Right lobe of liver (tissue), 6 donors: Measurements from ENCODE around the gene UBE2O. TPM values are rescaled to one million over a fixed set of nuclear protein-coding genes. Genes with fewer than 3 reads are reported as not detected.

Experiments used
- ATAC-seq, 4 donors: fragments of 200-7000 bp; cut with Tn5 transposase; one replicate each; pipeline ENCODE4 v1.9.1; 2020; ENCODE audit warnings: mild to moderate bottlenecking in 4 of 4, moderate library complexity in 4 of 4
- DNase-seq, 3 donors: peaks; one replicate each; pipeline ENCODE4 v3.0.0-alpha.2; 2020
- H3K27ac ChIP-seq, 3 donors: fragments of 200-600 bp; one replicate each; pipeline ENCODE4 v1.8.0; 2022
- H3K27me3 ChIP-seq, 2 donors: fragments of 200-600 bp; one replicate each; pipeline ENCODE4 v1.8.0; 2022
- H3K36me3 ChIP-seq, 4 donors: fragments of 200-600 bp; sonication (generic) in 1 of 4; one replicate each; pipeline versions ENCODE4 v1.5.1 to v1.8.0; 2017 to 2022; ENCODE audit warnings: control low read depth in 1 of 4
- H3K4me1 ChIP-seq, 4 donors: fragments of 200-600 bp; sonication (generic) in 1 of 4; one replicate each; pipeline versions ENCODE4 v1.5.1 to v1.8.0; 2017 to 2022; ENCODE audit warnings: control low read depth in 1 of 4
- H3K4me3 ChIP-seq, 3 donors: fragments of 200-600 bp; one replicate each; pipeline ENCODE4 v1.8.0; 2022
- H3K9me3 ChIP-seq, 4 donors: fragments of 200-600 bp; sonication (generic) in 1 of 4; one replicate each; pipeline versions ENCODE4 v1.5.1 to v1.8.0; 2017 to 2022; ENCODE audit warnings: control low read depth in 1 of 4
- CTCF ChIP-seq, 4 donors: fragments of 200-600 bp in 3 of 4; fragments of 450-650 bp in 1 of 4; IDR thresholded peaks; one replicate each; pipeline versions ENCODE4 v1.5.1 to v1.8.0; 2016 to 2022; ENCODE audit warnings: antibody characterized with exemption in 4 of 4, mild to moderate bottlenecking in 2 of 4
- POLR2A ChIP-seq: fragments of 450-650 bp; IDR thresholded peaks from one replicate; pipeline ENCODE4 v1.6.1; 2017; ENCODE audit warnings: antibody characterized with exemption, mild to moderate bottlenecking
- WGBS: methylation state at CpG from one replicate; pipeline ENCODE4 v1.1.6; 2018; ENCODE audit warnings: low coverage, low lambda C conversion rate; ENCODE audit not compliant: insufficient coverage; ENCODE audit errors: missing lambda C conversion rate; 5-methylcytosine and 5-hydroxymethylcytosine counted together
- intact Hi-C, 2 donors: fragments of 100-400 bp; cut with DNase I; formaldehyde crosslinking; loops; one replicate each; pipeline versions ENCODE4 v1.11.2 to v1.14.1; 2022
- total RNA-seq, 6 experiments: library from RNA; depleted of rRNA in 2 of 6; stranded (reverse); fragments of >200 nt in 2 of 6; fragmentation: NEBNext Ultra II Directional in 3 of 6; extraction: Animal tissue kit (Norgen Biotek cat#: 25700) in 3 of 6; gene quantifications; one replicate each; pipeline versions ENCODE4 v1.1.0 to v1.2.4, GENCODE V29; 2016 to 2023
- donor health status: DM: no; HTN: yes; CAD: no.
- donor health status: DM: no; HTN: no; CAD: no.
- donor health status: DM: no; HTN: no; CAD: no.
- donor health status: DM: no; HTN: yes; CAD: no.
- donor health status: DM: no; HTN: yes; CAD: no.

Gene UBE2O
- total RNA-seq, 6 experiments from 2014 or later: 10.0 to 12.9 (median 12.0) TPM

GRCh38 chr17:76476736-76477135, 23.8 kb upstream of the UBE2O start:
- Histone ChIP-seq H3K27ac (no peak overlapping the region), H3K9me3 (no peaks in the 10 kb centered on the region), H3K36me3 (no peaks in the 10 kb centered on the region), H3K4me3 (no peak overlapping the region), H3K4me1 (no peaks in the 10 kb centered on the region), H3K27me3 (no peaks in the 10 kb centered on the region)
- ATAC-seq (no peak), DNase-seq (no peak)
- WGBS: 100% methylated on average over 1 of the region's 20 CpGs
- TF ChIP-seq CTCF (IDR thresholded peaks at IDR 0.05): no peak
- no peak for TF ChIP-seq POLR2A
- intact Hi-C loops: no loop called here

DNA sequence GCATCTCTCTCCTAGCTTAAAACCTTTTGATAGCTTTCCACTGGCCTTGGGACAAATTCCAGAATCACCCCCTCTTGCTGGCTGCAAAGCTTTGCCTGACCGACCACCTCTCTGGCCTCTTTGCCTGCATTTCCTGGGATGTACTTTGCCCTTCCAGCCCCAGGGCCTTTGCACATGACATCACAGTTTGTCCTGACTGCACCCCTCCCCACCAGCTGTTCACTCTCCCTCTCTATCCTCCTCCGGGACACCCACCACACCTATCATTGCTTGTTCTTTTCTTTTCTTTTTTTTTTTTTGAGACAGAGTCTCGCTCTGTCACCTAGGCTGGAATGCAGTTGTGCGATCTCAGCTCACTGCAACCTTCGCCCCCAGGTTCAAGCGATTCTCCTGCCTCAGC, 22.4 kb upstream of the UBE2O start:
- DNase-seq (no peak), ATAC-seq (no peak)
- Histone ChIP-seq H3K4me3 (no peak overlapping the region), H3K4me1 (no peaks in the 10 kb centered on the region), H3K27ac (no peak overlapping the region), H3K9me3 (no peaks in the 10 kb centered on the region), H3K36me3 (no peaks in the 10 kb centered on the region), H3K27me3 (no peaks in the 10 kb centered on the region)
- TF ChIP-seq CTCF (IDR thresholded peaks at IDR 0.05) (no peak), POLR2A (no peak)
- intact Hi-C loops: no loop called here
- 95% methylated on average over 6 of the region's 6 CpGs for WGBS

DNA sequence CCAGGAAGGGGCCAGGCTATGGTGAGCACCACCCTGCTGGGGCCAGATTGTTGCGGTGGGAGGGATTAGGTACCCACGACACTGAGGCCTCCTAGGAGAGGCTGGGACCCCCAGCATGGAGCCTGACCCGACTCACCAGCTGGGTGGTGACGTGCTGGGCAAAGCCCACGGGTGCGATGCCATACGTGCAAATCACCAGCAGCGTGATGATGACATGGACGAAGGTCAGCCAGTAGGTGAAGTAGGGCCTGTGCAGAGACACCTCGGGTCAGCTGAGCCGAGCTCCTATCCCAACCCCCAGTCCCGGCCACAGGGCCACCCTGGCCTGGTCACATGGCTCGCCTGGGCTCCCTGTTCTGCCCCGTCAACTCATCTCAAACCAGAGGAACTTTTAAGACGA, 21.9 kb upstream of the UBE2O start:
- H3K9me3 ChIP-seq: no peaks in the 10 kb centered on the region
- no peak overlapping the region for H3K4me3 ChIP-seq
- no peak for ATAC-seq
- no peak overlapping the region for H3K27ac ChIP-seq
- WGBS: no CpG with 5 or more reads among the region's 15 CpGs
- H3K4me1 ChIP-seq: no peaks in the 10 kb centered on the region
- intact Hi-C loops: no loop called here
- H3K36me3 ChIP-seq: no peaks in the 10 kb centered on the region
- TF ChIP-seq POLR2A: no peak
- no peak for TF ChIP-seq CTCF (IDR thresholded peaks at IDR 0.05)
- DNase-seq: no peak
- no peaks in the 10 kb centered on the region for H3K27me3 ChIP-seq

GRCh38 chr17:76474238-76474637, 21.3 kb upstream of the UBE2O start:
- Histone ChIP-seq H3K27ac (no peak overlapping the region), H3K4me1 (no peaks in the 10 kb centered on the region), H3K9me3 (no peaks in the 10 kb centered on the region), H3K36me3 (no peaks in the 10 kb centered on the region), H3K4me3 (no peak overlapping the region), H3K27me3 (no peaks in the 10 kb centered on the region)
- no CpG with 5 or more reads among the region's 14 CpGs for WGBS
- intact Hi-C loops: no loop called here
- DNase-seq (peak in 1 of 3 donors; percentile 42), ATAC-seq (no peak)
- TF ChIP-seq CTCF (IDR thresholded peaks at IDR 0.05) (no peak), POLR2A (no peak)

DNA sequence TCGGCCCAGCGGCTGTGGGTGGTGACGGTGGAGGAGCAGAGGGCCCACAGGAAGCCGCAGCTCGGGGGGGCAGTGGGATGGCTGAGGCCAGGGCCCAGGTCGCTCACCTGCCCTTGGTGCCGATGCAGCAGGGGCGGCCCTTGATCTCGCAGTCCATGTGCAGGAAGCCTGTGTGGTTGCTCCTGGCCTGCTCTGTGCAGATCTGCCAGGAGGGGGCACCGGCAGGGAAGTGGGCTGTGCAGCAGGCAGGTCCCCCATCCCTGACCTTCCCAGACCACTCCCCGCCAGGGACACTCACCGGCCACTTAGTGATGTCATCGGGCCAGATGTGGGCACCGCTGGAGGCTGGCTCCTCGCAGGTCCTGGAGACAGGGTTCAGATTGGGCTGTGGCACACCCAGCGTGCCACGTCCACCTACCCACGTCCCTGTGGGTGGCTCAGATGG, 20.6 kb upstream of the UBE2O start:
- Histone ChIP-seq H3K4me3 (no peak overlapping the region), H3K9me3 (no peaks in the 10 kb centered on the region), H3K27ac (no peak overlapping the region), H3K27me3 (no peaks in the 10 kb centered on the region), H3K4me1 (no peaks in the 10 kb centered on the region), H3K36me3 (no peaks in the 10 kb centered on the region)
- DNase-seq (peak in 1 of 3 donors; percentile 51), ATAC-seq (peak in 2 of 4 donors; percentile 6 to 21)
- intact Hi-C loops: no loop called here
- TF ChIP-seq CTCF (IDR thresholded peaks at IDR 0.05) (peak in 2 of 4 donors; percentile 12 to 16), POLR2A (no peak)
- no CpG with 5 or more reads among the region's 18 CpGs for WGBS
